ENCODE measurements around the gene GAREM1. TPM values are rescaled to one million over a fixed set of nuclear protein-coding genes. Genes with fewer than 3 reads are reported as not detected.

Gene GAREM1
- total RNA-seq, 3 donors from 2014 or later: 14.5 to 29.0 (median 19.6) TPM

GRCh38 chr18:32431753-32432152 lies 38.9 kb downstream of the GAREM1 start:
- Histone ChIP-seq H3K36me3 (ENCODE audit: low read depth) (no peaks in the 10 kb centered on the region), H3K4me3 (no peak overlapping the region), H3K4me1 (ENCODE audit: low read depth) (peaks cover 9% of the 10 kb centered on the region), H3K9me3 (peaks cover 15% of the 10 kb centered on the region)
- no peak for TF ChIP-seq CTCF (IDR thresholded peaks at IDR 0.05)
- DNase-seq (no peak), ATAC-seq (no peak)
- intact Hi-C loops (cut with DNase I, micrococcal nuclease): no loop called here

GRCh38 chr18:32429402-32429801 lies 41.3 kb downstream of the GAREM1 start:
- ATAC-seq (no peak), DNase-seq (no peak)
- no peak for TF ChIP-seq CTCF (IDR thresholded peaks at IDR 0.05)
- intact Hi-C loops (cut with DNase I, micrococcal nuclease): no loop called here
- Histone ChIP-seq H3K36me3 (ENCODE audit: low read depth) (no peaks in the 10 kb centered on the region), H3K9me3 (peaks cover 15% of the 10 kb centered on the region), H3K4me3 (no peak overlapping the region), H3K4me1 (ENCODE audit: low read depth) (no peaks in the 10 kb centered on the region)

GRCh38 chr18:32427084-32427900 lies 43.4 kb downstream of the GAREM1 start:
- no peak for ATAC-seq
- intact Hi-C loops (cut with DNase I, micrococcal nuclease): no loop called here

GRCh38 chr18:32425466-32425865 lies 45.2 kb downstream of the GAREM1 start:
- Histone ChIP-seq H3K4me1 (ENCODE audit: low read depth) (no peaks in the 10 kb centered on the region), H3K36me3 (ENCODE audit: low read depth) (no peaks in the 10 kb centered on the region), H3K4me3 (no peak overlapping the region), H3K9me3 (no peaks in the 10 kb centered on the region)
- no peak for DNase-seq
- ATAC-seq: no peak
- intact Hi-C loops (cut with DNase I, micrococcal nuclease): no loop called here
- TF ChIP-seq CTCF (IDR thresholded peaks at IDR 0.05): no peak

More at GRCh38 chr18:32427084-32427900, 43.4 kb downstream of the GAREM1 start:
- no peaks in the 10 kb centered on the region for H3K36me3 ChIP-seq (ENCODE audit: low read depth)
- peaks cover 13% of the 10 kb centered on the region for H3K9me3 ChIP-seq
- no peaks in the 10 kb centered on the region for H3K4me1 ChIP-seq (ENCODE audit: low read depth)
- no peak for DNase-seq
- TF ChIP-seq CTCF (IDR thresholded peaks at IDR 0.05): no peak
- H3K4me3 ChIP-seq: no peak overlapping the region

GRCh38 chr18:32424696-32425095 lies 46.0 kb downstream of the GAREM1 start:
- Histone ChIP-seq H3K9me3 (no peaks in the 10 kb centered on the region), H3K4me3 (no peak overlapping the region), H3K4me1 (ENCODE audit: low read depth) (no peaks in the 10 kb centered on the region), H3K36me3 (ENCODE audit: low read depth) (no peaks in the 10 kb centered on the region)
- intact Hi-C loops (cut with DNase I, micrococcal nuclease): no loop called here
- TF ChIP-seq CTCF (IDR thresholded peaks at IDR 0.05): no peak
- ATAC-seq: no peak
- DNase-seq: no peak

Data from mucosa of descending colon (tissue), 3 donors.